T1000 (cell line): ENCODE data around the gene AAMDC.
"Not testable (repeated sequence)": the region's sequence is repeated elsewhere in the genome, so short reads cannot be mapped to it uniquely, and the experiment has no call there.

Source experiments
- DNase-seq: peaks from one replicate; lab custom pipeline; 2025; ENCODE audit warnings: mixed read lengths; lab: John Stamatoyannopoulos, UW

Gene AAMDC

DNA sequence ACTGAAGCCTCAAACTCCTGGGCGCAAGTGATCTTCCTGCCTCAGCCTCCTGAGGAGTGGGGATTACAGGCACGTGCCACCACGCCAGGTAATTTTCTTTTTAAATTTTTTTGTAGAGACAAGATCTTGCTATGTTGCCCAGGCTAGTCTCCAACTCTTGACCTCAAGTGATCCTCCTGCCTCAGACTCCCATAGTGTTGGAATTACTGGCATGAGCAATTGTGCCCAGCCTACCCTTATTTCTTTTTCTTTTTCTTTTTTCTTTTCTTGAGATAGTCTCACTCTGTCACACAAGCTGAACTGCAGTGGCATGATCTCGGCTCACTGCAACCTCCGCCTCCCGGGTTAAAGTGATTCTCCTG lies 63.9 kb downstream of the AAMDC start:
- no peak for DNase-seq

- DNase-seq: no peak
These were observed 65.5 kb downstream of the AAMDC start for GRCh38 chr11:77886401-77886800.

- DNase-seq: not testable (repeated sequence)
These were observed 68.1 kb downstream of the AAMDC start for GRCh38 chr11:77889045-77889444.

- not testable (repeated sequence) for DNase-seq
These were observed 69.2 kb downstream of the AAMDC start for GRCh38 chr11:77890100-77890614.

DNA sequence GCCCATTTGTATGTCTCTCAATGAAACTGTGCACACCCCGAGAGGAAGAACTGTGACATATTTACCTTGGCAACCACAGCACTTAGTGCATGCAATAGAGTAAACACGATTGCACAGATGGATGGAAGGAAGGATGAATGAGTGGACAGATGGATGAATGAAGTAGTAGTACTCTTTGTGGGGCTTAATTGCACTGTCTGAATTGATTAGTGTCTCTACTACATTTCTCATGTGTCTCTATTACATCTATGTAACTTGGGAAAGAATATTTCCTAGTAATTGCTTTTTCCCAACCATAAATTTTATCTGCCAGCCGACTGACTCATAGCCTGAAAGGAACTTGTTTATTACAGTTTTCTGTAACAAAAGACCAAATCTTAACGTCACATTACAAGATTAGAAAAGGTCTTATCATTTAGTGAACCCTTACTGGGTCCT lies 69.7 kb downstream of the AAMDC start:
- not testable (repeated sequence) for DNase-seq

DNA sequence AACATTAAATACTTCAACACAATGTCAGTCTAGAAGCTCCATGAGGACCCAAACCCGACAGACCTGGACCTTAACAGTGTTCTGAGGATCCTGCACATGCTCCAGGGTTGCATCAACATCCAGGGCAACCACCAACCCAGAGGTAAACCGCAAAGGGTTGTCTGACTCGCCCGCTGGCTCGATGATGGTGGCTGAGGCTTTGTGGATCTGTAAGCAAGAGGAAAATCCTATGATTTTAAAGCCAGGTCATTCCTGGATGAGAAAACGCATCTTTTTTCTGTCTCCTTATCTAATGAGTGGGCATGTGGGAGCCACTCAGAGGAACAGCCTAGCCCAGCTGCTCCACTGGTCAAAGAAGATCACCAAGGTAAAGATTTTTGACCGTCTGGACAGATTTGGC lies 70.3 kb downstream of the AAMDC start:
- DNase-seq: not testable (repeated sequence)

- not testable (repeated sequence) for DNase-seq
These were observed 70.8 kb downstream of the AAMDC start for GRCh38 chr11:77891703-77892102.

GRCh38 chr11:77894949-77895348 lies 74.0 kb downstream of the AAMDC start:
- DNase-seq: not testable (repeated sequence)

DNA sequence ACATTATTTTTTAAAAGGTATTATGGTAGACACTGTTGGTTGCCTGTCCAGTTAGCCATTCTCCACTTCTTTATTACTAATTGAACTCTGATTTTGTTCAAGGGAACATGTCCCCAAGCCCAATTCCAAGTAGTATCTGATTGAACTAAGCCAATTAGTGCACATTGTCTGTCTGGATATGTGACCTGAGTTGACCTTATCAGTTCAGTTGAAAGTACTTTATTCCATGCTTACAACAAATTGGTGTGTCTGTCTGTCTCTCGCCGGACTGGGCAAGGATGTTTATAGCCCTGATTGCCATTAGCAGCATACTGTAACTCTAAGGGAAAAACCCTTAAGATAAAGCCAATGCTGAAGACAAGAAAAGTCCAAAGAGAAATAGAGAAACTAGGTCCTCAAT lies 87.9 kb downstream of the AAMDC start:
- no peak for DNase-seq

DNA sequence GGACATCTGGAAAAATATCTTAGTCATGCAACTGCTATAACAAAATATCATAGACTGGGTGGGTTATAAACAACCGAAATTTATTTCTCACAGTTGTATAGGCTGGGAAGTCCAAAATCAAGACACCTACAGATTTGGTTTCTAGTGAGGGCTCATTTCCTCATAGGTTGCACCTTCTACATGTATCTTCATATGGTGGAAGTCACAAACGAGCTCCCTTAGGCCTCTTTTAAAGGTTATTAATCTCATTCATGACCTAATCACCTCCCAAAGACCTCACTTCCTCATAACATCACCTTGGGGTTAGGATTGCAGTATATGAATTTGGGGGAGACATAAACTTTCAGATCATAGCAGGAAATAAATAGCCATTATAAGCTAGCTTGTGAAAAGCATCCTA lies 88.3 kb downstream of the AAMDC start:
- no peak for DNase-seq

DNA sequence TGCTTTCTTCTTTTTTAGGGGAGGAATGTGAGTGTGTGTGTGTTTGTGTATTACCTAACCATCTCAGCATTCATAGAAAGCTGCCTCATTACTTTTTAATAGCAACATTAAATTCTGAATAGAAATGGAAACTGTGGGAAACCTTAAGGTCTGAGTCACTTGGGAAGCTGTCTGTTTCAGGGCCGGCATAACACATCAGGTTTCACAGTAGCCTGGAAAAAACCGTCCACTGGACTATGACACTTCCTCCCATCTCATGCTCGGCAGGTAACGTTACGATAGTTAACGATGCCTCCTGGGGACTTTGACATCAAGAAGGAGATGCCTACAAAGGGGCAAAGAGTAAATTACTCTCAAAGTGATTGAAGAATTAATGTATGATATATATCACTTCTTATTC lies 89.9 kb downstream of the AAMDC start:
- DNase-seq: not testable (repeated sequence)

DNA sequence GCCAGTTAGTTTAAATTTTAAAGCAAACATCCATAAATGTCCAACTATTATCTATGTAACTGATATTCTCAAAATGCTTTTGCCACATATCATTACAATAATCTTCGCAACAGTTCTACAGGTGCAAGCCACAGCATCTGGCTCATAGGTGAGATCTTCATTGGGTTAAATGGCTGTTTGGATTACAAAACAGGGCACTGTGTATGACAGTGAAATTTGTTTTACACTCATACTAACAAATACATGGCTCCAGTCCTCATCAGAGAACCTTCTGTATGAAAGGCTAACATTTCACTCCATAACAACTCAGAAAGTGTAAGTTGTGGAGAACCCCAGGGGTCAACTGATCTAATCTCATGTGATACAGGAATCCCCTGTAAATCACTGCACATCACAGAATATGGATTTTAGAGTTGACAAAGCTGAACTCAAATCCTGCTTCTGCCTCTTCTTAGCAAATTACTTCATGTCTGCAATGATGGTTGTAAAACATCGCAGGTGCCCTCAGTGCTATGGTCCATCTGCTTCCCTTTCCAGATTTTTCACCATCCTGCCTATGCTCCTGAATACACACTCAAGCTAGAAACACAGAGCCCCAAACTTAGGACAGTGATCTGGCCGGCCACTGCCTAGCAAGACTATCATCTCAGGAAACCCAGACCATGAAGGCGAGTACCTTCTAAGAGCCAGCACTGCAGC lies 92.8 kb downstream of the AAMDC start:
- not testable (repeated sequence) for DNase-seq

DNA sequence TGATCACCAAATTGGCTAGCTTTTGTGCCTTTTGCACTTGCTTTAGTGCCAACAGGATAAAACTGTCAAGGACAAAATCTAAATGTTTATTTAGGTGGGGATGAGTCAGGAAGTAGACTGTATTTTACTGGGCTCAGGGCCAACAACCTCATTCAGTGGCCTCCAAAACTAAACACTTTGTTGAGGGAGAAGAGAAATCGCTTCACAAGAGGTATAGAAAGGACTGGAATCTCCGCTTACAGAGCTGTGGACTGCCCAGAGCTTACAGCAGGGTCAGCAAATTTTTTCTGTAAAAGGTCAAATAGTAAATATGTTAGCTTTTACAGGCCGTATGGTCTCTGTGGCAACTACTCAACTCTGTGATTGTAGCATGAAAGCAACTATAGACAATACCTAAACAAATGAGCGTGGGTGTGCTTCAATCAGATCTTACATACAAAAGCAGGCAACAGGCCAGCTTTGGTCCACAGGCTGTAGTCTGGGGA lies 93.4 kb downstream of the AAMDC start:
- DNase-seq: peak; percentile 49

DNA sequence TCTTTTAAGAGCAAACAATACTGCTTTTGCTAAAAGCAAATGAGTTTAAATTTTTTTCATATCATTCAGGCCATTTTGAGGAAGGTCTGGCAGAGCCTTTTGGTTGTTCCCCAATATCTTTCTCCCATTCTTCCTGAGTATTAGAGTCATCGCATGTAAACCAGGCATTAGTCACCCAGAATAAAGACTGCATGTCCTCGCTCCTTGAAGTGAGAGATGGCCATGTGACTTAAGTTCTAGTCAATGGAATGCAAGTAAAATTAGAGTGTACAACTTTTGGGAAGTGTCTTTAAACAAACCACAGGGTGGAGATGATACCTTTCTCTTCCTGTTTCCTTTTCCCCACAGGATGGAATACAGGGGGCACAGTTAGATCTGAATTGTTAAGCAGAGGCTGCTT lies 96.8 kb downstream of the AAMDC start:
- DNase-seq: not testable (repeated sequence)
